K562 (cell line): Measurements from ENCODE around the gene TENT4A. TPM values are rescaled to one million over a fixed set of nuclear protein-coding genes. Genes with fewer than 3 reads are reported as not detected.

Source experiments
- BRD4 ChIP-seq: fragments of 200-600 bp; sonication (generic); IDR thresholded peaks from 2 replicates; pipeline ENCODE4 v1.6.1; 2017; ENCODE audit warnings: inconsistent platforms
- CBX3 ChIP-seq, 2 experiments: IDR thresholded peaks; 1 replicate in 1 of 2; 2 replicates in 1 of 2; pipeline ENCODE4 v1.6.1; 2012; ENCODE audit warnings: inconsistent platforms in 2 of 2, low read length in 2 of 2, borderline replicate concordance in 1 of 2, control low read depth in 1 of 2
- CHD4 ChIP-seq: fragments of 200-600 bp; sonication (generic); IDR thresholded peaks from 3 replicates; pipeline ENCODE4 v1.6.1; 2012; ENCODE audit warnings: low read depth, mild to moderate bottlenecking, mixed read lengths, low read length, inconsistent platforms; ENCODE audit not compliant: insufficient read depth, insufficient replicate concordance, poor library complexity, severe bottlenecking
- CREB1 ChIP-seq, 2 experiments: sonication (generic) in 1 of 2; formaldehyde crosslinking in 1 of 2; IDR thresholded peaks; 2 replicates each; pipeline versions ENCODE4 v1.6.1 to v1.8.0; 2012 to 2022; ENCODE audit warnings: inconsistent platforms in 1 of 2, mild to moderate bottlenecking in 1 of 2, missing genetic modification reagents in 1 of 2, moderate library complexity in 1 of 2
- HDAC1 ChIP-seq, 2 experiments: fragments of 450-650 bp; IDR thresholded peaks; 2 replicates each; pipeline ENCODE4 v1.6.1; 2016 to 2017; ENCODE audit warnings: inconsistent platforms in 1 of 2, mild to moderate bottlenecking in 1 of 2, moderate library complexity in 1 of 2
- MEIS2 ChIP-seq: fragments of 450-650 bp; IDR thresholded peaks from 2 replicates; pipeline ENCODE4 v1.6.1; 2014; ENCODE audit warnings: mild to moderate bottlenecking; ENCODE audit not compliant: partially characterized antibody
- POLR2AphosphoS2 ChIP-seq: IDR thresholded peaks from 2 replicates; pipeline ENCODE4 v1.6.1; 2012; ENCODE audit warnings: low read length, improper control_type of control experiment
- RFX7 ChIP-seq: fragments of 250-450 bp; sonication (Bioruptor Pico); IDR thresholded peaks from 2 replicates; pipeline ENCODE4 v1.5.1; 2021; ENCODE audit warnings: mild to moderate bottlenecking
- SMARCB1 ChIP-seq: IDR thresholded peaks from 2 replicates; pipeline ENCODE4 v1.6.1; 2011; ENCODE audit warnings: improper control_type of control experiment, low read depth; ENCODE audit not compliant: insufficient read length
- THRA ChIP-seq: fragments of 450-650 bp; IDR thresholded peaks from 2 replicates; pipeline ENCODE4 v1.6.1; 2017; ENCODE audit warnings: mild to moderate bottlenecking, moderate library complexity
- ZC3H8 ChIP-seq: fragments of 450-650 bp; IDR thresholded peaks from 2 replicates; pipeline ENCODE4 v1.6.1; 2017
- ZKSCAN1 ChIP-seq: fragments of 150-350 bp; IDR thresholded peaks from 2 replicates; pipeline ENCODE4 v1.6.1; 2016; ENCODE audit warnings: low read depth, low read length
- ZNF121 ChIP-seq: sonication (generic); formaldehyde crosslinking; conservative IDR thresholded peaks from 2 replicates; pipeline ENCODE4 v1.8.0; 2022; ENCODE audit warnings: missing genetic modification reagents
- ZNF174 ChIP-seq: fragments of 250-450 bp; sonication (Bioruptor Pico); IDR thresholded peaks from 2 replicates; pipeline ENCODE4 v1.4.0; 2020; ENCODE audit warnings: mild to moderate bottlenecking
- ZNF253 ChIP-seq: fragments of 250-450 bp; sonication (Bioruptor Pico); conservative IDR thresholded peaks from 2 replicates; pipeline ENCODE4 v1.6.1; 2021; ENCODE audit warnings: mild to moderate bottlenecking
- ZNF263 ChIP-seq: sonication (generic); formaldehyde crosslinking; IDR thresholded peaks from 2 replicates; pipeline ENCODE4 v1.8.0; 2022; ENCODE audit warnings: mild to moderate bottlenecking, missing genetic modification reagents, borderline replicate concordance
- ZNF707 ChIP-seq: fragments of 250-450 bp; sonication (Bioruptor Pico); conservative IDR thresholded peaks from 2 replicates; pipeline ENCODE4 v1.8.0; 2022; ENCODE audit warnings: inconsistent platforms, mild to moderate bottlenecking, moderate library complexity
- polyA plus RNA-seq, 8 experiments: library from polyadenylated mRNA; depleted of rRNA in 4 of 8; stranded (reverse) in 5 of 8; unstranded in 3 of 8; fragments of >200 nt; fragmentation: Nextera tagmentation in 2 of 8; fragmentation: Illumina TruSeq in 1 of 8; extraction: Ambion mirVana in 2 of 8; extraction: Trizol in 1 of 8; gene quantifications; 2 replicates each; pipeline versions ENCODE4 v1.2.1 to v1.2.3, GENCODE V29; 2011 to 2014; ENCODE audit warnings: inconsistent platforms in 1 of 8, missing spikeins in 1 of 8
- total RNA-seq, 7 experiments: library from RNA; depleted of rRNA in 6 of 7; stranded (reverse); fragments of >200 nt in 6 of 7; fragmentation: Illumina TruSeq in 2 of 7; extraction: Trizol in 2 of 7; gene quantifications; 2 replicates each; pipeline versions ENCODE4 v1.2.1 to v1.2.3, GENCODE V29; 2011 to 2021; ENCODE audit warnings: low replicate concordance in 1 of 7
- TF ChIP-seq, protein P1 (sequence below): sonication (generic); formaldehyde crosslinking; IDR thresholded peaks from 2 replicates; pipeline ENCODE4 v1.8.0; 2023; ENCODE audit warnings: mild to moderate bottlenecking, missing genetic modification reagents
- TF ChIP-seq, protein P2 (sequence below): sonication (generic); formaldehyde crosslinking; IDR thresholded peaks from 2 replicates; pipeline ENCODE4 v1.4.0; 2020; ENCODE audit warnings: mild to moderate bottlenecking, missing genetic modification reagents

Gene TENT4A
- total and polyA plus RNA-seq, 9 of the 15 experiments (the other 6 are each of a cell fraction or from before 2014, with no cell fraction given) = 1.3 to 27.3 (median 13.0) TPM

- no peak for TF ChIP-seq THRA
- peak; percentile 36; the same call in 1 of the 2 replicates for TF ChIP-seq ZKSCAN1
- no peak for TF ChIP-seq ZC3H8
- TF ChIP-seq CHD4 = peak; percentile 57
- TF ChIP-seq RFX7 (CRISPR knock-in tag) = no peak
- TF ChIP-seq, protein P1, sequence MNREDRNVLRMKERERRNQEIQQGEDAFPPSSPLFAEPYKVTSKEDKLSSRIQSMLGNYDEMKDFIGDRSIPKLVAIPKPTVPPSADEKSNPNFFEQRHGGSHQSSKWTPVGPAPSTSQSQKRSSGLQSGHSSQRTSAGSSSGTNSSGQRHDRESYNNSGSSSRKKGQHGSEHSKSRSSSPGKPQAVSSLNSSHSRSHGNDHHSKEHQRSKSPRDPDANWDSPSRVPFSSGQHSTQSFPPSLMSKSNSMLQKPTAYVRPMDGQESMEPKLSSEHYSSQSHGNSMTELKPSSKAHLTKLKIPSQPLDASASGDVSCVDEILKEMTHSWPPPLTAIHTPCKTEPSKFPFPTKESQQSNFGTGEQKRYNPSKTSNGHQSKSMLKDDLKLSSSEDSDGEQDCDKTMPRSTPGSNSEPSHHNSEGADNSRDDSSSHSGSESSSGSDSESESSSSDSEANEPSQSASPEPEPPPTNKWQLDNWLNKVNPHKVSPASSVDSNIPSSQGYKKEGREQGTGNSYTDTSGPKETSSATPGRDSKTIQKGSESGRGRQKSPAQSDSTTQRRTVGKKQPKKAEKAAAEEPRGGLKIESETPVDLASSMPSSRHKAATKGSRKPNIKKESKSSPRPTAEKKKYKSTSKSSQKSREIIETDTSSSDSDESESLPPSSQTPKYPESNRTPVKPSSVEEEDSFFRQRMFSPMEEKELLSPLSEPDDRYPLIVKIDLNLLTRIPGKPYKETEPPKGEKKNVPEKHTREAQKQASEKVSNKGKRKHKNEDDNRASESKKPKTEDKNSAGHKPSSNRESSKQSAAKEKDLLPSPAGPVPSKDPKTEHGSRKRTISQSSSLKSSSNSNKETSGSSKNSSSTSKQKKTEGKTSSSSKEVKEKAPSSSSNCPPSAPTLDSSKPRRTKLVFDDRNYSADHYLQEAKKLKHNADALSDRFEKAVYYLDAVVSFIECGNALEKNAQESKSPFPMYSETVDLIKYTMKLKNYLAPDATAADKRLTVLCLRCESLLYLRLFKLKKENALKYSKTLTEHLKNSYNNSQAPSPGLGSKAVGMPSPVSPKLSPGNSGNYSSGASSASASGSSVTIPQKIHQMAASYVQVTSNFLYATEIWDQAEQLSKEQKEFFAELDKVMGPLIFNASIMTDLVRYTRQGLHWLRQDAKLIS (CRISPR knock-in tag) = no peak; the same call in 1 of the 2 replicates
- peak; percentile 55; the same call in 1 of the 2 replicates for TF ChIP-seq BRD4
- TF ChIP-seq ZNF174 (CRISPR knock-in tag) = no peak
- TF ChIP-seq CBX3 (IDR thresholded peaks at IDR 0.05; ENCODE audit: borderline replicate concordance in 1 of 2, low read length in 2 of 2) = no peak
- no peak for TF ChIP-seq SMARCB1
- no peak for TF ChIP-seq ZNF253 (CRISPR knock-in tag)
- TF ChIP-seq ZNF263 (CRISPR knock-in tag) = no peak
- TF ChIP-seq CREB1 (IDR thresholded peaks at IDR 0.05) = peak; percentile 95
- TF ChIP-seq CREB1 (CRISPR knock-in tag; IDR thresholded peaks at IDR 0.05) = peak; percentile 96
- TF ChIP-seq POLR2AphosphoS2 = no peak
- 0 out of 2 replicates have a peak, but pooled peaks have one; percentile 60 for TF ChIP-seq ZNF121 (CRISPR knock-in tag)
- TF ChIP-seq MEIS2 = peak; percentile 90
- no peak for TF ChIP-seq ZNF707
- TF ChIP-seq, protein P2, sequence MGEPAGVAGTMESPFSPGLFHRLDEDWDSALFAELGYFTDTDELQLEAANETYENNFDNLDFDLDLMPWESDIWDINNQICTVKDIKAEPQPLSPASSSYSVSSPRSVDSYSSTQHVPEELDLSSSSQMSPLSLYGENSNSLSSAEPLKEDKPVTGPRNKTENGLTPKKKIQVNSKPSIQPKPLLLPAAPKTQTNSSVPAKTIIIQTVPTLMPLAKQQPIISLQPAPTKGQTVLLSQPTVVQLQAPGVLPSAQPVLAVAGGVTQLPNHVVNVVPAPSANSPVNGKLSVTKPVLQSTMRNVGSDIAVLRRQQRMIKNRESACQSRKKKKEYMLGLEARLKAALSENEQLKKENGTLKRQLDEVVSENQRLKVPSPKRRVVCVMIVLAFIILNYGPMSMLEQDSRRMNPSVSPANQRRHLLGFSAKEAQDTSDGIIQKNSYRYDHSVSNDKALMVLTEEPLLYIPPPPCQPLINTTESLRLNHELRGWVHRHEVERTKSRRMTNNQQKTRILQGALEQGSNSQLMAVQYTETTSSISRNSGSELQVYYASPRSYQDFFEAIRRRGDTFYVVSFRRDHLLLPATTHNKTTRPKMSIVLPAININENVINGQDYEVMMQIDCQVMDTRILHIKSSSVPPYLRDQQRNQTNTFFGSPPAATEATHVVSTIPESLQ = peak; percentile 59; the same call in 1 of the 2 replicates
- TF ChIP-seq HDAC1 (IDR thresholded peaks at IDR 0.05) = peak in 1 of 2 experiments; percentile 88; a peak in 2 of 4 replicates
Observed at GRCh38 chr5:6712577-6713273, 507 bp upstream of the TENT4A start (continued).
